RCC 7860 (cell line): Measurements from ENCODE around the gene ABI2.
"Not testable (repeated sequence)": the region's sequence is repeated elsewhere in the genome, so short reads cannot be mapped to it uniquely, and the experiment has no call there.

Experiments used
- DNase-seq: peaks from one replicate; pipeline ENCODE4 v3.0.0-alpha.2; 2015; ENCODE audit warnings: low spot score
- FAIRE-seq: peaks from 2 replicates; lab custom pipeline; 2012; peaks lifted over from hg19 to GRCh38; lab: Jason Lieb, UNC

ABI2 gene

DNA sequence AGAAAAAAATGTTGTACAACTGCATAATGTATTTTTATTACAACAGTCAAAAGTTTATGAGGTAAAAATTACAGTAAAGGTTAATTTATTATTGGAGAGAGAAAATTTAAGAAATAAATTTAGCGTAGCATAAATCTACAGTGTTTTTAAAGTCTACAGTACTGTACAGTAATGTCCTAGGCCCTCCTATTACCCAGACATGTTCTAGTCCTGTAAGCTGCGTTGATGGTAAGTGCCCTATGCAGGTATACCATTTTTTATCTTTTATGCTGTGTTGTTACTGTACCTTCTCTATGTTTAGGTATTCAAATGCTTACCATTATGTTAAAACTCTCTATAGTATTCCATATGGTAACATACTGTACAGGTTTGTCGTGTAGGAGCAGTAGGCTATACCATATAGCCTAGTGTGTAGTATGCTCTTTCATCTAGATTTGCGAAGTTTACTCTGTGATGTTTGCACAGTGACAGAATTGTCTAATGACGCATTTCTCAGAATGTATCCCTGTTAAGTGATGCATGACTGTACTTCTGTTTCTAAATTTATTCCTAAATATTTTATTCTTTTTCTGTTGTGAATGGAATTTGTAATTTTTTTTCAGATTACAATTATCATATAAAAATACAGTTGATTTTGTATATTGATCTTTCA is 24.5 kb downstream of the ABI2 start:
- FAIRE-seq (peak; percentile 66), DNase-seq (peak; percentile 22)

- FAIRE-seq (no peak), DNase-seq (no peak)
Observed at GRCh38 chr2:203354966-203355365, 26.8 kb downstream of the ABI2 start.

- no peak for DNase-seq
- no peak for FAIRE-seq
Observed at GRCh38 chr2:203359450-203359849, 31.3 kb downstream of the ABI2 start.

- DNase-seq, result no peak
- FAIRE-seq, result no peak
Observed at GRCh38 chr2:203360833-203361430, 32.7 kb downstream of the ABI2 start.

DNA sequence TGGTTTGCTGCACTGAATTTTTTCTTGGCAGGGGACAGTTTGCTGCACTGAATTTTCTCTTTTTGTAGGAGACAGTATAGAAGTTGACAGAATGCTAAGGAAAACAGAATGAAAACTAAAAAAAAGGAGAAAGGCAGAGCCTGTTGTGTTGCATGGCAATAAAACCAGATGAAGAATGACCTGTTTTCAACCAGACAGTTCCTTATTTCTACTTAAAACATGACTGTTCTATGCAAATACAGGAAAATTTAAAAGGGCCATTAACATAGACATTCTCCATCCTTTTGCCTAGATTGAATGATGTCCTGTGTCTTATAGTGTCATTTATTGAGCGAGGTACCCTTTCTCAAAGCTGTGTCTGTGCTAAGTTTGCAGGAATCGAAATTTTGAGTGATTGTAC is 33.3 kb downstream of the ABI2 start:
- FAIRE-seq (no peak), DNase-seq (no peak)

DNA sequence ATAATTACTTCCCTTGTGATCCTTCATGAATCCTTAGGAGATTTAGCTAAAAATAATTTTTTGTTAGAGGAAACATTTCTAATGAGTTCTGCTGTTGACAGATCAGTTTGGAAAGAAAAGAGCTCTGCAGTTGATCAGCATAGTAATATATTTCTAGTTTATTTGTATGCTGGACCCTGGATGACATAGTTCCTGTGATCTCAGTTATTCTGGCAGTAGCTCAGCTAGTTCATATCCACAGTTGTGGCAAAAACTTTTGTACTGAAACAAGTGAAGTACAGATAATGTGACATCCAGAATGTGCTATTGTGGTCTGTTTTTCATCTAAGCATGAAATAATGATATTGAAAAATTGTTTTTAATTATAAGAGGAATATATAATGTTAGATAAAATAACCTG is 33.7 kb downstream of the ABI2 start:
- DNase-seq (no peak), FAIRE-seq (no peak)

DNA sequence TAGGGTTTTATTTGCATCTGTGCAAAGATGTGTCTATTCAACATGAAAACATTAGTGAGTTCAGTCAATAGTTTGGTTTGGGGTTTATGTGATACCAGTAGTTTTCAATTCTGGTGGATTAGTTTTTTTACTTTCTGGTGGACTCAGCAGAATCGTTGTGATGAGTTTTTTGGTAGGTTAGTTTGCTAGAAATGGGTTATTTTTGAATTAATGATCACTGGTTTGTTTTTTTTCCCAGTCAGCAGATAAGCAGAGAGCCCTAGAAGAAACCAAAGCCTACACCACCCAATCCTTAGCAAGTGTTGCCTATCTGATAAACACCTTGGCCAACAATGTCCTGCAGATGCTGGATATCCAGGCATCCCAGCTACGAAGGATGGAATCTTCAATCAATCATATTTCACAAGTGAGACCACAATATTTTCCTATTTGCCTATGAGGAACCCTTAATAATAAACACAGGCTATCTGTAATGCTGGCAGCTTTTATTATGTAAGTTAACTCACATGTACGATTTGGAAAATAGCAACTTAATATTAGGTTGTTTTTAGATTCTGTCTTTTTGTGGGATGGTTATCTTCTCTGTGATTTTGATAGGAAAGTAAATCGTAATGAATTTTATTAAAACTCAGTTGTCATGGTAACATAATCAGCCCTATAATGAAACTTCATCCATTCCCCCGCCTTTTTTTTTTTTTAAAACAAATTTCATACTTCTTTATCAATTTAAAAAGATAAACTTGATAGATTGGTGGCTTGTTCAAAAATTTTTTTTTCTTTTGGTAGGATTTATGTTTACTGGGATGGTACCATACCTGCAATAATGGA is 38.7 kb downstream of the ABI2 start:
- DNase-seq (no peak), FAIRE-seq (no peak)

DNA sequence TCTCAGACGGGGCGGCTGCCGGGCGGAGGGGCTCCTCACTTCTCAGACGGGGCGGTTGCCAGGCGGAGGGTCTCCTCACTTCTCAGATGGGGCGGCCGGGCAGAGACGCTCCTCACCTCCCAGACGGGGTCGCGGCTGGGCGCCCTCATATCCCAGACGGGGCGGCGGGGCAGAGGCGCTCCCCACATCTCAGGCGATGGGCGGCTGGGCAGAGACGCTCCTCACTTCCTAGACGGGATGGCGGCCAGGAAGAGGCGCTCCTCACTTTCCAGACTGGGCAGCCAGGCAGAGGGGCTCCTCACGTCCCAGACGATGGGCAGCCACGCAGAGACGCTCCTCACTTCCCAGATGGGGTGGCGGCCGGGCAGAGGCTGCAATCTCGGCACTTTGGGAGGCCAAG is 44.5 kb downstream of the ABI2 start:
- not testable (repeated sequence) for FAIRE-seq, DNase-seq

DNA sequence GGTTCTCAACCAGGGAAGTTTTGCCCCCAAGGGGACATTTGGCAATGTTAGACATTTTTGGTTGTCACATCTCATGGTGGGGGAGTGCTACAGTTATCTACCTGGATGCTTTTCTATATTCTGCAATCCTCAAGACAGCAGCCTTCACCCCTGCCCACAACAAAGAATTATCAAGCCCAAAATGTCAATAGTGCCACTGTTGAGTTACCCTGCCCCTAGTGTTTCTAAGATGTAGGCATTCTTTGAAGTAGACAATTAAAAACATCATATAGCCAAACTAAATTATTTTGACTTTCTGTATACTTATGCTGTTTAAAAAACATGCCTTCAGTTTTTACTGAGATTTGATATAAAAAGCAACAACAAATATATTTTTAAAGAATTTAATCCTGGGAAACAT is 48.0 kb downstream of the ABI2 start:
- DNase-seq, result no peak

GRCh38 chr2:203379156-203379555 is 51.0 kb downstream of the ABI2 start:
- FAIRE-seq (no peak), DNase-seq (no peak)

More for the DNA sequence above, 48.0 kb downstream of the ABI2 start:
- FAIRE-seq, result no peak

GRCh38 chr2:203383038-203383437 is 54.8 kb downstream of the ABI2 start:
- no peak for FAIRE-seq

DNA sequence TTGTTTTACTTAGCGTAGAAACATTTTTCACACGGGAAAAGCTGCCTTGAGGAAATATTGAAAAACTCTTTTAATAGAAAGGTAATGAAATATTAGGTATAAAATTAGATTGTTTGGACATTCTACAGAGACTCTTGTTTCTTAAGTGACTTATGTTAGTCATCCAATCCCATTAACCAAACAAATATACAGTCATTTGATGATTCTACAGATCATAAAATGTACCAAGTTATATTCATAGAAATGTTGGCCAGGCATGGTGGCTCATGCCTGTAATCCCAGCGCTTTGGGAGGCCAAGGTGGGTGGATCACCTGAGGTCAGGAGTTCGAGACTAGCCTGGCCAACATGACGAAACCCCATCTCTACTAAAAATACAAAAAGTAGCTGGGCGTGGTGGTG is 60.0 kb downstream of the ABI2 start:
- not testable (repeated sequence) for DNase-seq, FAIRE-seq

More at GRCh38 chr2:203383038-203383437, 54.8 kb downstream of the ABI2 start:
- no peak for DNase-seq

DNA sequence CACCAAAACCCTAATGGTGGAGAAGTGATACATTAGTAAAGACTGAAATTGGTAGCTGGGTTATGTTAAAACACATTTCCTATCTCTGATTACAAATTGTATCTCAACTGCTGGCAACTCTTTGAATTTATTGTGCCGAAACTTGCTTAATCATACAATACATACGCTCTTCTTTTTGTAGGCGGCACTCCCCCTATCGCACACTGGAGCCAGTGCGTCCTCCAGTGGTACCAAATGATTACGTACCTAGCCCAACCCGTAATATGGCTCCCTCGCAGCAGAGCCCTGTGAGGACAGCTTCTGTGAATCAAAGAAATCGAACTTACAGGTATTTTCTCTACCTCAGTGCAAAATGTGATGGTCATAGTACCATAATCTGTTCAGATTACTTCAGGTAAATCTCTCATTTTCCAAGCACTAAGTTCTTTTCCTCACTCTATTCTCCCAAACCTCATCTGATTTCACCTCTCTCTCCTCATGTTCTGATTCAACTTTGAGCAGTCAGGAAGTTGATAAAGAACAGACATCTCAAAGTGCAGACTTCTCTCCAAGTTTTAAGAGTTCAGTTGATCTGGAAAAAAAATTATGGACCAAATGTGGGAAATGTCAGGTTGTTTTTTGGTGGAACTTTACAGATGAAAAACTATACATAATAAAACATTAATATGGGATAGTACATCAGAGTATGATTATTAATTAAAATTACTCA is 66.5 kb downstream of the ABI2 start:
- DNase-seq, result no peak
- no peak for FAIRE-seq

- DNase-seq (no peak), FAIRE-seq (no peak)
Observed at GRCh38 chr2:203395858-203396257, 67.7 kb downstream of the ABI2 start.

- FAIRE-seq (no peak), DNase-seq (no peak)
Observed at GRCh38 chr2:203396667-203397066, 68.5 kb downstream of the ABI2 start.

DNA sequence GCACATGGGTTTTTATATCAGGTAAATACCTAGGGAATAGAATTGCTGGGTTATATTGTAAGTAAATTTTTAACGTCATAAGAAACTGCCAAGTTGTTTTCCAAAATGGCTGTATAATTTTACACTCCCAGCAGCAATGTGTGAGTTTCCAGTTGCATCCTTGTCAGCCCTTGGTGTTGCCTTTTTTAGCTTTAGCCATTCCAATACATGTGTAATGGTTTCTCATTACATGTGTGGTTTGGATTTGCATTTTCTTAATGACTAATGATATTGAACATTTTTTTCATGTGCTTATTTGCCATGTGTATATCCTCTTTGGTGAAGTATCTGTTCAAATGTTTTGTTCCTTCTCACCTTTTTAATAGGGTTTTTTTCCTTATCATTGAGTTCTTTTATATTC is 70.8 kb downstream of the ABI2 start:
- no peak for DNase-seq
- no peak for FAIRE-seq

GRCh38 chr2:203400805-203401585 is 72.8 kb downstream of the ABI2 start:
- FAIRE-seq, result no peak
- no peak for DNase-seq

- no peak for DNase-seq
Observed at GRCh38 chr2:203404996-203405395, 76.8 kb downstream of the ABI2 start.

GRCh38 chr2:203407496-203407895 is 79.3 kb downstream of the ABI2 start:
- no peak for DNase-seq
- FAIRE-seq, result no peak

More at GRCh38 chr2:203404996-203405395, 76.8 kb downstream of the ABI2 start:
- FAIRE-seq, result no peak

DNA sequence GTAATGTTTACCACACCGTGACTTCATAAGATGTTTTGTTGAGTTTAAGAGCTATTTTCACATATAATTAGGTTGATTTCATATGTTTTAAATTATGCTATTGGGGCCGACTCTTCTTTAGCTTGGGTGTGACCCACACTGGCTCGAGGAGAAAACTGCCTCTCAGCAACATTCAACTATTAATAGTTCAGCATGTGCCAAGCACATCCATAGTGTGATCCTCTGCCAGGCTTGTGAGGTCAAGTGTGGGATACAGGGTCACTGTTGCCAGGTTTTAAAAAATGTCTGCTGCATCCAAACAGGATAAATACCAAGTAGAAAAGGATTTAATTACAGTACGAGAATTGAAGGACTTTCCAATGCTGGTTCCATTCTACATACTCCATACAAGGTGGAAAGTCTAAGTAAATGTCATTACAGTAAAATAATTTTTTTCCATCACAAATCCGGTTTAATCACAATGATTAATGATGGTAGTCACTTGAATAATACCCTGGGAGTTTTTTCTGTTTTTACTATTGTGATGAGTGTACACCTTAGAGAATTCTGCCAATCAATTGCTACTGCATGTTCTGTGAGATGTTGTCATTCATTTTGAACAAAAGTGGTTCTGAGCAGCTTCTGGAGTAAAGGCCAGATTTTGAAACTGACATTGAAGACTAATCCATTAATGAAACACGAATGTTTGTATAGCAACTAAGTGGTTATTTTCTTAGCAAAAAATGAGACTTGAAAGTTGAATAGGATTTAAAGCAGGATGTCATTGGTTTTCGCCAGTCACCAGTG is 84.5 kb downstream of the ABI2 start:
- DNase-seq (no peak), FAIRE-seq (no peak)
